ENCODE data around the gene SULT1E1. TPM values are rescaled to one million over a fixed set of nuclear protein-coding genes. Genes with fewer than 3 reads are reported as not detected.

The SULT1E1 gene
- total and polyA plus RNA-seq, 2 of the 8 experiments (the other 6 are each of a cell fraction or from before 2014, with no cell fraction given): not detected

GRCh38 chr4:69875576-69875975 lies 15.6 kb upstream of the SULT1E1 start:
- no peak for FAIRE-seq
- 83% methylated on average over 2 of the region's 2 CpGs; no CpG with 5 or more reads in 1 of the 2 experiments for WGBS, 2 experiments (ENCODE audit: extremely low coverage in 1 of 2, insufficient coverage in 1 of 2, insufficient read length in 1 of 2, insufficient replicate concordance in 2 of 2, low coverage in 1 of 2, low lambda C conversion rate in 2 of 2, missing lambda C conversion rate in 1 of 2)
- no peak overlapping the region for H2AFZ ChIP-seq (ENCODE audit: low read length)
- TF ChIP-seq E2F6 (IDR thresholded peaks at IDR 0.05) (no peak), EGR1 (IDR thresholded peaks at IDR 0.05; ENCODE audit: borderline replicate concordance, low read depth, low read length) (no peak), SP2 (IDR thresholded peaks at IDR 0.05; ENCODE audit: low read length) (no peak), SAP30 (IDR thresholded peaks at IDR 0.05; ENCODE audit: insufficient read depth, insufficient replicate concordance, low read length) (no peak), SUZ12 (IDR thresholded peaks at IDR 0.05; ENCODE audit: low read length) (no peak), POLR2AphosphoS5 (IDR thresholded peaks at IDR 0.05; ENCODE audit: low read depth, low read length) (no peak), SIX5 (IDR thresholded peaks at IDR 0.05; ENCODE audit: low read depth, low read length) (no peak), RFX5 (IDR thresholded peaks at IDR 0.05; ENCODE audit: borderline replicate concordance, low read depth, low read length) (no peak), ATF2 (IDR thresholded peaks at IDR 0.05; ENCODE audit: low read length) (no peak), USF2 (IDR thresholded peaks at IDR 0.05; ENCODE audit: low read length) (no peak), KDM4A (IDR thresholded peaks at IDR 0.05; ENCODE audit: low read depth, low read length, severe bottlenecking) (no peak)

More at GRCh38 chr4:69875576-69875975, 15.6 kb upstream of the SULT1E1 start:
- no peak overlapping the region for H3K23ac ChIP-seq (ENCODE audit: insufficient read length)
- H2BK5ac ChIP-seq (ENCODE audit: low read depth, low read length): no peak overlapping the region
- no peak overlapping the region for H4K91ac ChIP-seq (replicated peaks; ENCODE audit: insufficient read length, low read length)
- no peaks in the 10 kb centered on the region for H4K20me1 ChIP-seq (replicated peaks in 1 of 2; ENCODE audit: control insufficient read depth in 1 of 2, insufficient read depth in 2 of 2, low read length in 2 of 2)
- H4K8ac ChIP-seq (ENCODE audit: extremely low read depth, insufficient read depth, low read length): no peak overlapping the region
- no peak overlapping the region for H3K4me2 ChIP-seq (ENCODE audit: insufficient read depth in 1 of 2, low read depth in 2 of 2, low read length in 2 of 2)
- no peak overlapping the region for H2AK5ac ChIP-seq (ENCODE audit: low read depth, low read length)
- H3K79me2 ChIP-seq (ENCODE audit: control insufficient read depth in 1 of 2, insufficient read depth in 2 of 2, low read length in 2 of 2): no peaks in the 10 kb centered on the region
- H3K27me3 ChIP-seq (replicated peaks in 1 of 4; ENCODE audit: control insufficient read depth in 3 of 4, extremely low read depth in 1 of 4, insufficient read depth in 3 of 4, low read length in 3 of 4): no peaks in the 10 kb centered on the region
- ChIA-PET POLR2A (ENCODE audit: partially characterized antibody) (no interaction called here), CTCF (ENCODE audit: partially characterized antibody) (no interaction called here)
- H3K4me3 ChIP-seq (ENCODE audit: extremely low read depth in 1 of 4, insufficient read depth in 2 of 4, low read depth in 3 of 4, low read length in 4 of 4): no peak overlapping the region
- no peaks in the 10 kb centered on the region for H3K36me3 ChIP-seq (ENCODE audit: control insufficient read depth in 2 of 4, insufficient read depth in 4 of 4, low read length in 3 of 4)
- H2BK120ac ChIP-seq (replicated peaks; ENCODE audit: low read depth, low read length): no peak overlapping the region
- no peak overlapping the region for H3K4ac ChIP-seq (replicated peaks; ENCODE audit: insufficient read length, low read depth, low read length)
- H3K9me3 ChIP-seq (ENCODE audit: insufficient read depth in 2 of 2, low read depth in 1 of 2, low read length in 1 of 2): no peaks in the 10 kb centered on the region
- no peak overlapping the region for H3K14ac ChIP-seq (ENCODE audit: insufficient read length)
- no peak overlapping the region for H3K27ac ChIP-seq (ENCODE audit: low read depth, low read length)
- H3K56ac ChIP-seq (replicated peaks; ENCODE audit: insufficient read length, low read depth, low read length): no peak overlapping the region
- no peaks in the 10 kb centered on the region for H3K79me1 ChIP-seq (ENCODE audit: low read depth, low read length)
- H3K23me2 ChIP-seq (ENCODE audit: low read depth, low read length): no peaks in the 10 kb centered on the region
- no peak overlapping the region for H2BK20ac ChIP-seq (ENCODE audit: low read length)
- no peak overlapping the region for H2BK15ac ChIP-seq (ENCODE audit: low read length)
- no peak overlapping the region for H3K9ac ChIP-seq (replicated peaks in 1 of 4; ENCODE audit: extremely low read depth in 1 of 4, low read depth in 3 of 4, low read length in 3 of 4)
- H3K4me1 ChIP-seq (replicated peaks in 1 of 4; ENCODE audit: control insufficient read depth in 3 of 4, insufficient read depth in 4 of 4, low read length in 3 of 4): no peaks in the 10 kb centered on the region
- H2BK12ac ChIP-seq (ENCODE audit: low read depth, low read length): no peak overlapping the region
- no peak for DNase-seq (ENCODE audit: low read depth in 1 of 2, low spot score in 2 of 2)
- no peak overlapping the region for H3K18ac ChIP-seq (ENCODE audit: extremely low read depth, low read length)
- H4K5ac ChIP-seq (ENCODE audit: insufficient read length, low read depth, low read length): no peak overlapping the region
